ENCODE data around the gene LRRC66. TPM values are rescaled to one million over a fixed set of nuclear protein-coding genes. Genes with fewer than 3 reads are reported as not detected.

The LRRC66 gene
- total RNA-seq, 2 experiments from 2014 or later, result 0.19 TPM; not detected in 1

DNA sequence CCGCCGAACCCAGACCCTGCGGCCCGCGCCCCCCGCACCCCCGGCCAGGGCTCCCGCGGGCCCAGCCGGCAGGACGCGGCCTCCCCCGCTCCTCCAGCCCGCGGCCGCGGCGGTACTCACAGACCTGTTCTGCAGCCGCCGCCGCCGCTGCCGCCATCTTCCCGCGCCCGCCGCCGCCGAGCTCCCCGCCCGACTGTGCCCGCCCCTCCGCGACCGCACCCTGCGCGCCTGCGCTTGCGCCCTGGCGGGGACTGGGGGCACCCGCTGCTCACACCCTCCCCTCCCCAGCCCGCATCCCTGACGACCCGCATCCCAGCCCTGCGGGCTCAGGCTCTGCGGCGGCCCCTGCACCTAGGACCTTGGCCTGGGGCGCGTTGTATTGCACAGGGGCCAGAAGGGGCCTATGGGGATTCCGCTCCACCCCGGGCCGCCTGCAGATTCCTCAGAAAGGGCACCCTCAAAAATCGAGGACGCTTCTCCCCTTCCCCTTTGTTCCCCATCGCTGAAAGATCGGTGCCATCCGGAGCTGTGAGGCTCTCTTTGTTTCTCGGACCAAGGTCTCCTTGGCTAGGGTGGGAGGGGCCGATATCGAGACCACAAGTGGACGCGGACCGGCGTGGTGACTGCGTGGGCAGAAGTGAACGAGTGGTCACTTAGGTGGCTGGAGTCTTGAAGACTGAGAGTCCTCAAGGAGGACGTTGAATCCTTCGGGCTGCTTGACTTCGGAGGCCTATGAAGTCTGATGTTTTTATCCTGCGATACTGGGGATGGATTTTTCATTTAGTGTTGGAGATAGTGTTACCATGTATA is 18.1 kb upstream of the LRRC66 start, which contains the start of gene SGCB:
TSS of gene SGCB (minus strand) at position 197 of the 810 bp plus-strand sequence. CDS start at position 157, 40 bp downstream.
- ChIA-PET POLR2A (interaction anchor here (1.8 kb wide), 1 partner anchor 196 kb away, joined by 5 read pairs; the partner anchor contains the start of gene DCUN1D4), CTCF (interaction anchor here (1.2 kb wide), 2 partner anchors 12 to 195 kb away, joined by 5 to 6 read pairs; partner anchors contain the start of gene DCUN1D4)
- H3K27ac Mint-ChIP-seq, result no peak within 1 kb of the TSS
- peaks cover 11% of the 10 kb centered on the region for H3K27me3 Mint-ChIP-seq
- H3K36me3 Mint-ChIP-seq, result peaks cover 3% of the 10 kb centered on the region
- peak; percentile 78 for DNase-seq
- H3K4me3 Mint-ChIP-seq, result peak within 1 kb of the TSS; percentile 81
- no peaks in the 10 kb centered on the region for H3K9me3 Mint-ChIP-seq
- peaks cover 25% of the 10 kb centered on the region for H3K4me1 Mint-ChIP-seq (ENCODE audit: low read depth)
- intact Hi-C loops (cut with micrococcal nuclease), result loop anchor here (1.0 to 10.0 kb wide), 3 partner anchors 131 to 1326 kb away; partner anchors contain the start of genes DCUN1D4 and SCFD2

DNA sequence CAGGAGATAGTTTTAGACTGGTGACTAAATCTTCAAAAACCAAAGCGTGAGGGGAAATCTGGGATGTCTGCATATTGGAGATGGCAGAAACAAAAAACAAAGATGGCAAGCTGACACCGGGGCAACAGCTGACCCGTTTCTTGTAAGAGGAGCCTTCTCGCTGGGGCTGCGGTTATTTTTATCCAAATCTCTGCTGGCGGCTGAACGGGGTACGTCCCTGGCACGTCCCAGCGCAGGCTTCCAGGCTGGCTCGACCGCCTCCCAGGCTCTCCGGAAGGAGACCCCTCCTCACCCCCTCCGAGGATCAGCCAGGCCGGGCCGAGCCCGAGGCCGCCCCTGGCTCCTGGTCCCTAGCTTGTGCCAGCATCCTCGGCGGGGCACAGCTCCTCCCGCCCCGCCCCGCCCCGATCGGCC is 17.5 kb upstream of the LRRC66 start:
- ChIA-PET CTCF (interaction anchor here (1.2 kb wide), 2 partner anchors 11 to 195 kb away, joined by 5 to 6 read pairs; partner anchors contain the start of gene DCUN1D4), POLR2A (interaction anchor here (1.8 kb wide), 1 partner anchor 195 kb away, joined by 5 read pairs; the partner anchor contains the start of gene DCUN1D4)
- H3K4me1 Mint-ChIP-seq (ENCODE audit: low read depth), result peaks cover 25% of the 10 kb centered on the region
- H3K27ac Mint-ChIP-seq, result no peak overlapping the region
- peak overlapping the region; percentile 81 for H3K4me3 Mint-ChIP-seq
- peak; percentile 40 for DNase-seq
- no peaks in the 10 kb centered on the region for H3K9me3 Mint-ChIP-seq
- peaks cover 7% of the 10 kb centered on the region for H3K27me3 Mint-ChIP-seq
- H3K36me3 Mint-ChIP-seq, result peaks cover 3% of the 10 kb centered on the region
- intact Hi-C loops (cut with micrococcal nuclease), result loop anchor here (1.0 to 10.0 kb wide), 3 partner anchors 130 to 1327 kb away; partner anchors contain the start of genes DCUN1D4 and SCFD2

DNA sequence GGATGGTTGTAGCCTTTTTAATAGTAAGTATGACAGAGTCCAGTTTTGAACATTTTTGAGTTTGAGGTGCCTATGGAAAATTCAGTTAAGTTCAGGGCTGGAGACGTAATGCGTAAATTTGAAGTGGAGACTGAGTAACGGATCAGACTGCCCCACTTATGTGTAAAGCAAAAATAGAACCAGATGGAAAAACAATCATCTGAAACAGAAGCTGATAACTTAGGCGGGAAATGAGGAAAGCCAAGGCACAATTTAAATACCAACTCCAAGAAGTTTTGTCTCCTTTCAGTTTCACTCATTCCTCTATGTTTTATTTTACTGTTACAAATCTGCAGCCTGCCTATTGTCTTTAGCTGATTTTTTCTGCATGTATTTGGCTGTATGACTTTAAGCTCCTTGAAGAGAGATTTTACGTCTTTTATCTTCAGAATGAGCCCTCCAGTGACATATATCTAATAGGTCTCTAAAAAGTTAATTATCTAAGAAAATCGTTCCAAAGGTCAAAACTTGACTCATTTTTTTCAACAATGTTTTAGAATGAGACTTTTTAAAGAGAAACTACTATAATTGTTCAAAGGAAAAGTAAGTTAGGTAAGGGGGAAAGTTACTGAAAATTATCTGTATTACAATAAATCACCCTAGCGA is 16.8 kb upstream of the LRRC66 start:
- Mint-ChIP-seq H3K36me3 (peaks cover 3% of the 10 kb centered on the region), H3K27me3 (peaks cover 2% of the 10 kb centered on the region), H3K4me3 (peak overlapping the region; percentile 81), H3K27ac (no peak overlapping the region), H3K9me3 (no peaks in the 10 kb centered on the region), H3K4me1 (ENCODE audit: low read depth) (peaks cover 25% of the 10 kb centered on the region)
- intact Hi-C loops (cut with micrococcal nuclease), result loop anchor here (5.0 to 10.0 kb wide), 2 partner anchors 130 to 1328 kb away; partner anchors contain the start of gene SCFD2
- CTCF ChIA-PET, result no interaction called here
- no peak for DNase-seq
- POLR2A ChIA-PET, result interaction anchor here (1.8 kb wide), 1 partner anchor 194 kb away, joined by 5 read pairs; the partner anchor contains the start of gene DCUN1D4

DNA sequence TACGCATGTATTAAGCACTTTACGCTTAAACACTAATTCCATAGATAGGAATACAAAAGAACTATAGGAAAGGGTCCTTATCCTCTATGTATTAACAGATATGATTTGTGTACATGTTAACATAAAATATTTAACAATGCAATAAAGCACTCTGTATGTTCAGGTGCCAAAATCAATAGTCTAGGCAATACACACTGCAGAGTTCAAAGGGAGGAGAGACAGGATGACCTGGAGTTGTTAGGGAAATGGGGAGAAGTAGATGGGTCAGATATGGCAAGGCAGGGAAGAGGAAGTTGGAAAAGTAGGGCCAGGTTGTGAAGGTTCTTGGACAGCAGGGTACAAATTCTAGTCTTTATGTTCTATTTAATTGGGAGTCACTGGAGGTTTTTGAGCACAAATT is 15.0 kb upstream of the LRRC66 start:
- H3K27ac Mint-ChIP-seq, result no peak overlapping the region
- POLR2A ChIA-PET, result no interaction called here
- peaks cover 25% of the 10 kb centered on the region for H3K4me1 Mint-ChIP-seq (ENCODE audit: low read depth)
- H3K9me3 Mint-ChIP-seq, result no peaks in the 10 kb centered on the region
- no peak for DNase-seq
- intact Hi-C loops (cut with micrococcal nuclease), result loop anchor here (5.0 to 10.0 kb wide), 2 partner anchors 128 to 1330 kb away; partner anchors contain the start of gene SCFD2
- no peak overlapping the region for H3K4me3 Mint-ChIP-seq
- peaks cover 4% of the 10 kb centered on the region for H3K36me3 Mint-ChIP-seq
- CTCF ChIA-PET, result no interaction called here
- no peaks in the 10 kb centered on the region for H3K27me3 Mint-ChIP-seq

DNA sequence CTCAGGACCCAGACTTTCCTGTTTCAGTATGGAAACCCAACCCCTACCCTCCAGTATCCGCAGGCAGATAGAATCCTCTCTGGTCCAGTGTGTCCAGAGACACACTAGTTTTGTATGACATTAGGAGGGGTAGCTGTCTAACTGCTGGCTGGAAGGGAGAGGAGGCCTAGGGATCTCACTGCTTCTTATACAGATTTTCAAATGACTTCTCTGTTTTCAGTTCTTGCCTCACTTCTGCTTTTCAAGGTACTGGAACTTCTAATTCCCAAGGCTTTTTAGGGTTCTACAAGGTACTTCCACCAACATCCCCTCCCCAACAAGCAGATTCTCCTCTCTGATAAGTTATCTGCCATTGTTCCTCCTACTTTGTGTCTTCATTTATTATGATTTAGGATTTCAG is 11.8 kb upstream of the LRRC66 start:
- no peak overlapping the region for H3K4me3 Mint-ChIP-seq
- ChIA-PET CTCF (no interaction called here), POLR2A (no interaction called here)
- H3K36me3 Mint-ChIP-seq, result peaks cover 16% of the 10 kb centered on the region
- no peaks in the 10 kb centered on the region for H3K9me3 Mint-ChIP-seq
- H3K27me3 Mint-ChIP-seq, result no peaks in the 10 kb centered on the region
- H3K27ac Mint-ChIP-seq, result no peak overlapping the region
- no peak for DNase-seq
- intact Hi-C loops (cut with micrococcal nuclease), result loop anchor here (10.0 kb wide), 1 partner anchor 1333 kb away; the partner anchor contains the start of gene SCFD2
- H3K4me1 Mint-ChIP-seq (ENCODE audit: low read depth), result peaks cover 14% of the 10 kb centered on the region

DNA sequence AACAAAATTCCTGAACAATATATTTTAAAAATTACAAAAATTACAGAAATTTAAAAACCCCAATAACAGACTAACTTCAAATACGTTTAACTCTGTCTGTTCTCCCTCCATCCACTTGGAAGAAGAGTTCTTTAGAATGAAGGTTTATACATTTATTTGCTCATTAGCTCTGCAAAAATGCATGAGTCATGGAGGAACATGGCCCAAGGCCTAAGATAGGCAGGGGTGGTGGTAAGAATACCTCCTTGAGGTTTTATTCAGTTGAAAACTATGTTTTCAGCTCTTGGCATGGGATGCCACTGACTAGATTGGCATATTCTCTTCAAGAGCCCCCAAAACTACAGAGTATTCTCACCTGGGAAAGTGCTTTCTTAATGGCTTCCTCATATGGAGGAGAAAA is 8.8 kb upstream of the LRRC66 start:
- intact Hi-C loops (cut with micrococcal nuclease), result loop anchor here (10.0 kb wide), 1 partner anchor 134 kb away; no protein-coding TSS in a partner anchor
- ChIA-PET POLR2A (no interaction called here), CTCF (no interaction called here)
- Mint-ChIP-seq H3K9me3 (no peaks in the 10 kb centered on the region), H3K27ac (no peak overlapping the region), H3K4me3 (no peak overlapping the region), H3K27me3 (no peaks in the 10 kb centered on the region), H3K4me1 (ENCODE audit: low read depth) (no peaks in the 10 kb centered on the region), H3K36me3 (peaks cover 19% of the 10 kb centered on the region)
- DNase-seq, result no peak

DNA sequence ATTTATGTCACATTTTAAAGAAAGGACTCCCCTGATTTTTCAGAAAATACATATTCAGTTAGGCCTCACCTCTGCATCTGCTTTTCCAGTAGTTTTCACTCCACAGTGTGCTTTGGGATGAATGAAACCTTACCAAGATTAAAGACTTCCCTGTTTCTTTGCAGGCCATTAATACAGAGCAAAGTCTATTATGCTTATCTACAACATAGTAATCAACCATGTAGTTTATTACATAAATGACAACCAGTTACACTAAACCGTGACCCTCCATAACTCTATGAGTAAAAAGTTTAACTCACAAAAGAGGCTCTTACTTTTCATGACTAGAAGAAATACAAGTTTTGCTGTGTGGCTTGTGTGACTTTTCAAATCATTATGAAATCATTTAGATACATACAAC is 2.3 kb downstream of the LRRC66 start:
- CTCF ChIA-PET, result no interaction called here
- no peaks in the 10 kb centered on the region for H3K36me3 Mint-ChIP-seq
- no peak for DNase-seq
- no peak overlapping the region for H3K4me3 Mint-ChIP-seq
- H3K9me3 Mint-ChIP-seq, result no peaks in the 10 kb centered on the region
- H3K27ac Mint-ChIP-seq, result no peak overlapping the region
- intact Hi-C loops (cut with micrococcal nuclease), result no loop called here
- POLR2A ChIA-PET, result no interaction called here
- no peaks in the 10 kb centered on the region for H3K4me1 Mint-ChIP-seq (ENCODE audit: low read depth)
- H3K27me3 Mint-ChIP-seq, result no peaks in the 10 kb centered on the region

DNA sequence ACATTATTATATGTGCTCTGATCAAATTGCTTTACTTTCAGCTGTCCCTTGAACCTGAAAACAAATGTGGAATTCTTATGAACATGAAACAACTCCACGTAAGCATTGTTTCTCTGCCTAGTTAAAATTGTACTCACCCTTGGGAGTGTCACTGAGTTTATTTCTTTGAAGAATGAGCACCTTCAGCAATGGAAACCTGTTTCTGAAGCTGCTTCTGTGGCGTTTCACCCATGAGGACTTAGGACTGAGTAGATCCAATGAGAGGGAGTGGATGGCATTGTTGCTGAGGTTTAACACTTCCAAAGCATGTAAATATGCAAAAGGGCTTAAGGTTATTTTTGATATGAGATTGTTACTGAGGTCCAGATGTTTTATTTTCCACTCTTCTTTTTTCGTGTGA is 3.2 kb downstream of the LRRC66 start:
- no peaks in the 10 kb centered on the region for H3K27me3 Mint-ChIP-seq
- no peaks in the 10 kb centered on the region for H3K4me1 Mint-ChIP-seq (ENCODE audit: low read depth)
- DNase-seq, result no peak
- H3K4me3 Mint-ChIP-seq, result no peak overlapping the region
- intact Hi-C loops (cut with micrococcal nuclease), result no loop called here
- H3K27ac Mint-ChIP-seq, result no peak overlapping the region
- H3K9me3 Mint-ChIP-seq, result no peaks in the 10 kb centered on the region
- POLR2A ChIA-PET, result no interaction called here
- H3K36me3 Mint-ChIP-seq, result no peaks in the 10 kb centered on the region
- CTCF ChIA-PET, result interaction anchor here (0.5 kb wide), 1 partner anchor 39 kb away, joined by 3 read pairs; no protein-coding TSS in a partner anchor

DNA sequence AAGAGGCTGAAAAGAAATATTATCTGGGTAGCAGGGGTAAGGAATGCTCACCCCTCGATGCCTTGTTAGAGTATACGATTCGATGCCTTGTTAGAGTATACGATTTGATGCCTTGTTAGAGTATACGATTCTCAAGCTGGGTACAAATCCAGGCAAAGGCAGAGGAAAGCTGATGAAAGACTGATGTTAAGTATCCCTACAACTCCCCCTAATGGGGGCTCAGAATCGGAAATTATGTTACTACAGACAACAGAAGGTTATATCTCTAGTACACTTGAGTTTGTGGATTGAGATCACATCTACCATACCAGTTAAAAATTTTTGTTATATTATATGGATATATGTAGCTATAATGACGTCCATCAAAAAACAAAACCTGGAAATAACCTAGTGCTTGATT is 4.8 kb downstream of the LRRC66 start:
- H3K4me3 Mint-ChIP-seq, result no peak overlapping the region
- H3K27ac Mint-ChIP-seq, result no peak overlapping the region
- no peaks in the 10 kb centered on the region for H3K9me3 Mint-ChIP-seq
- POLR2A ChIA-PET, result no interaction called here
- H3K4me1 Mint-ChIP-seq (ENCODE audit: low read depth), result no peaks in the 10 kb centered on the region
- intact Hi-C loops (cut with micrococcal nuclease), result no loop called here
- CTCF ChIA-PET, result no interaction called here
- no peaks in the 10 kb centered on the region for H3K27me3 Mint-ChIP-seq
- DNase-seq, result no peak
- no peaks in the 10 kb centered on the region for H3K36me3 Mint-ChIP-seq

DNA sequence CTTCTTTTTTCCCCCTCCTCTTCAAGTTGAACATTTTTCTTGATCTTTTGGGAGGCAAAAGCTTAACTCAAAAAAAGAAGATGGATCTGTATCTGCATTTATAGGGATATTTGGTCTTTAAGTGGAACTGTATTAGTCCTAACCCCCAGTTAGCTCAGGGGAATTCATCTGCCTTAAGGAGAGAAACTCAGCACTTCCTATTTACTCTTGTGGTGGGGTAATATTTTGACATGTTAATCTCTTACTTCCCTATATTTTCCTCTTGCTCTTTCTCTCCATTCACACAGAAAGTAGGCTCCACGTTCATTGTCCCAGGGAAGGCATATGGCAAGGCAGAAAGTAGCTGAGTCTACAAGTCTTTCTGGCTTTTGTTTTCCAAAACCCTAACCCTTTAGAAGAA is 5.3 kb downstream of the LRRC66 start:
- intact Hi-C loops (cut with micrococcal nuclease), result no loop called here
- POLR2A ChIA-PET, result no interaction called here
- no peak for DNase-seq
- CTCF ChIA-PET, result no interaction called here
- Mint-ChIP-seq H3K27me3 (no peaks in the 10 kb centered on the region), H3K36me3 (no peaks in the 10 kb centered on the region), H3K27ac (no peak overlapping the region), H3K4me3 (no peak overlapping the region), H3K4me1 (ENCODE audit: low read depth) (no peaks in the 10 kb centered on the region), H3K9me3 (no peaks in the 10 kb centered on the region)

DNA sequence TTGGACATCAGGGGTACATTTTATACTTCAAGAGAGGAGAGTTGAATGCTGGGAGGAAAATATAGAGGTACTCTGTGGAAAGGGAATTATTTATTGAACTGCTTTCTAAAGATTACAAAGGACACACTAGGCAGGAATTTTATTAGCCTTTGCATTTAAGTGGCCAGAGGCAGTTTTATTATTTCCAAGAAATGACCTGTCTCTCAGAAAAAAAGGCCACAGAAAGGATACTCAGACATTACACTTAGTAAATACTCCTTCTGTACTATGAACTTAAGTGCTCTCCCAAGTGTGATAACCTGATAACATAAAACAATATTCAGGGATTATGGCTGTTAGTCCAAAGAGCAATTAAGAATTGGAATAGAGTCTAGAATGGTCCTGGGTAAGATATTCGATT is 7.5 kb downstream of the LRRC66 start:
- no peaks in the 10 kb centered on the region for H3K9me3 Mint-ChIP-seq
- H3K27me3 Mint-ChIP-seq, result no peaks in the 10 kb centered on the region
- no peaks in the 10 kb centered on the region for H3K36me3 Mint-ChIP-seq
- H3K27ac Mint-ChIP-seq, result no peak overlapping the region
- intact Hi-C loops (cut with micrococcal nuclease), result no loop called here
- no peak for DNase-seq
- H3K4me1 Mint-ChIP-seq (ENCODE audit: low read depth), result no peaks in the 10 kb centered on the region
- CTCF ChIA-PET, result no interaction called here
- POLR2A ChIA-PET, result no interaction called here
- H3K4me3 Mint-ChIP-seq, result no peak overlapping the region

DNA sequence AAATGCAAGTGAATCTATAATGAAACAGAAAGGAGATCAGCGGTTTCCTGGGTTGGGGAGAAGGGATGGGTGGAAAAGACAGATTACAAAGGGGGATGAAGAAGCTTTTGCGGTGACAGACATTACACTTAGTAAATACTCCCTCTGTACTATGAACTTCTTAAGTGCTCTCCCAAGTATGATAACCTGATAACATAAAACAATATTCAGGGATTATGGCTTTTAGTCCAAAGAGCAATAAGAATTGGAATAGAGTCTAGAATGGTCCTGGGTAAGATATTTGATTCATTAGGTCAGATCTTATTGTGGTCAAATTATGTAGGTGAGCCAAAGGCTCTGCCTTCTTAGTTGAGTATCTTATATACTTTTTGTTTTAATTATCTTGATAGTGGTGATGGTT is 9.2 kb downstream of the LRRC66 start:
- Mint-ChIP-seq H3K27ac (no peak overlapping the region), H3K27me3 (no peaks in the 10 kb centered on the region), H3K9me3 (no peaks in the 10 kb centered on the region), H3K36me3 (no peaks in the 10 kb centered on the region), H3K4me3 (no peak overlapping the region), H3K4me1 (ENCODE audit: low read depth) (no peaks in the 10 kb centered on the region)
- CTCF ChIA-PET, result no interaction called here
- intact Hi-C loops (cut with micrococcal nuclease), result no loop called here
- DNase-seq, result no peak
- POLR2A ChIA-PET, result no interaction called here
